Measurements from ENCODE around the gene PDE11A.

PDE11A gene

GRCh38 chr2:177665328-177665727 is 407.2 kb downstream of the PDE11A start:
- DNase-seq, result no peak

- no peak for DNase-seq
These were observed 409.7 kb downstream of the PDE11A start for GRCh38 chr2:177662895-177663294.

- no peak for DNase-seq
These were observed 411.8 kb downstream of the PDE11A start for GRCh38 chr2:177660742-177661141.

GRCh38 chr2:177658309-177658708 is 414.3 kb downstream of the PDE11A start:
- no peak for DNase-seq

GRCh38 chr2:177651833-177652232 is 420.7 kb downstream of the PDE11A start:
- DNase-seq, result no peak

GRCh38 chr2:177649568-177650518 is 422.7 kb downstream of the PDE11A start:
- no peak for DNase-seq

- no peak for DNase-seq
These were observed 425.8 kb downstream of the PDE11A start for GRCh38 chr2:177646791-177647190.

GRCh38 chr2:177646241-177646640 is 426.3 kb downstream of the PDE11A start:
- DNase-seq, result no peak

GRCh38 chr2:177641331-177641730 is 431.2 kb downstream of the PDE11A start:
- DNase-seq, result no peak

GRCh38 chr2:177640423-177640822 is 432.2 kb downstream of the PDE11A start:
- no peak for DNase-seq

- no peak for DNase-seq
These were observed 433.2 kb downstream of the PDE11A start for GRCh38 chr2:177639262-177639914.

GRCh38 chr2:177638507-177638906 is 434.1 kb downstream of the PDE11A start:
- no peak for DNase-seq

- DNase-seq, result no peak
These were observed 435.9 kb downstream of the PDE11A start for GRCh38 chr2:177636672-177637071.

GRCh38 chr2:177635696-177636095 is 436.9 kb downstream of the PDE11A start:
- no peak for DNase-seq

GRCh38 chr2:177633910-177634294 is 438.7 kb downstream of the PDE11A start:
- no peak for DNase-seq

- no peak for DNase-seq
These were observed 439.5 kb downstream of the PDE11A start for GRCh38 chr2:177633111-177633510.

GRCh38 chr2:177631680-177632079 is 440.9 kb downstream of the PDE11A start:
- DNase-seq, result no peak

- no peak for DNase-seq
These were observed 443.1 kb downstream of the PDE11A start for GRCh38 chr2:177629357-177630024.

GRCh38 chr2:177628831-177629230 is 443.7 kb downstream of the PDE11A start:
- DNase-seq, result no peak

GRCh38 chr2:177625744-177626650 is 446.6 kb downstream of the PDE11A start:
- DNase-seq, result no peak

- DNase-seq, result no peak
These were observed 450.1 kb downstream of the PDE11A start for GRCh38 chr2:177622521-177622920.

- DNase-seq, result no peak
These were observed 452.6 kb downstream of the PDE11A start for GRCh38 chr2:177619986-177620385.

- DNase-seq, result no peak
These were observed 453.1 kb downstream of the PDE11A start for GRCh38 chr2:177619461-177619860.

All from activated CD4-positive, alpha-beta T cell treated with anti-CD3 and anti-CD28 coated beads for 48 hours (primary cell).